HL-60 (cell line): ENCODE data around the gene EVA1C.
"Not testable (repeated sequence)": the region's sequence is repeated elsewhere in the genome, so short reads cannot be mapped to it uniquely, and the experiment has no call there.

Experiments
- DNase-seq, 2 experiments: peaks; one replicate each; pipeline ENCODE4 v3.0.0-alpha.2; 2010 to 2020; ENCODE audit warnings: low read depth in 1 of 2, low spot score in 1 of 2
- H3K27ac ChIP-seq: fragments of 250-450 bp; sonication (Bioruptor Pico); replicated peaks from 2 replicates; pipeline ENCODE4 v1.5.1; 2020; ENCODE audit warnings: mild to moderate bottlenecking, moderate library complexity
- H3K27me3 ChIP-seq: fragments of 250-450 bp; sonication (Bioruptor Pico); 2 replicates; pipeline ENCODE4 v1.5.1; 2021; ENCODE audit warnings: mild to moderate bottlenecking, moderate library complexity; ENCODE audit not compliant: insufficient read depth, poor library complexity, severe bottlenecking
- H3K4me3 ChIP-seq: replicated peaks from 2 replicates; pipeline ENCODE4 v1.5.1; 2011; ENCODE audit warnings: mild to moderate bottlenecking, control low read depth, low read length; ENCODE audit not compliant: insufficient read depth
- CTCF ChIP-seq: IDR thresholded peaks from one replicate; pipeline ENCODE4 v1.5.1; 2011; ENCODE audit warnings: low read length, control low read depth, inconsistent platforms; ENCODE audit not compliant: insufficient read depth
- GABPA ChIP-seq: IDR thresholded peaks from 2 replicates; pipeline ENCODE4 v1.6.1; 2012; ENCODE audit warnings: low read depth
- POLR2AphosphoS5 ChIP-seq: IDR thresholded peaks from 2 replicates; pipeline ENCODE4 v1.6.1; 2012; ENCODE audit warnings: low read depth
- REST ChIP-seq: IDR thresholded peaks from 2 replicates; pipeline ENCODE4 v1.6.1; 2012; ENCODE audit warnings: low read depth; ENCODE audit not compliant: insufficient replicate concordance
- SPI1 ChIP-seq: IDR thresholded peaks from 2 replicates; pipeline ENCODE4 v1.6.1; 2012; ENCODE audit warnings: low read depth, mild to moderate bottlenecking, borderline replicate concordance

The EVA1C gene

DNA sequence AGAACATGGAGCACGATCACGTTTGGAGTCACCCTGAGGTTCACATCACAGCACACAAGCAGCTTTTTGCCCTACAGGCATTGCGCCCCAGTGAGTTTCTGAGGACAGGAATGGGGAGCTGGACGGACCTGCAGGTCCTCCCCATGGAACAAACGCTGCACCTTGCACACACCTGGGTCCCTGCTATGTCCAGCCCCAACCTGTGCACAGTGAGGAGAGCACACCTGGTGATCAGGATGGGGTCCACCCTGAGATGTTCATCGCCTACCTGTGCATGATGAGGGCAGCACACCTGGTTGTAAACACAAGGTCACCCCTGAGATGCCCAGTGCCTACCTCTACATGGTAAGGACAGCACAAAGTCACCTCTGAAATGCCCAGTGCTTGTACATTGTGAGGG is 126.9 kb downstream of the EVA1C start:
- H3K27me3 ChIP-seq, result peaks cover 5% of the 10 kb centered on the region
- no peak overlapping the region for H3K27ac ChIP-seq
- no peak for DNase-seq
- TF ChIP-seq CTCF (no peak), GABPA (no peak), SPI1 (no peak), REST (no peak), POLR2AphosphoS5 (no peak)
- no peak overlapping the region for H3K4me3 ChIP-seq

- H3K4me3 ChIP-seq, H3K27ac ChIP-seq, H3K27me3 ChIP-seq, DNase-seq: not testable (repeated sequence)
Measured at GRCh38 chr21:32543056-32543455, 130.6 kb downstream of the EVA1C start.

DNA sequence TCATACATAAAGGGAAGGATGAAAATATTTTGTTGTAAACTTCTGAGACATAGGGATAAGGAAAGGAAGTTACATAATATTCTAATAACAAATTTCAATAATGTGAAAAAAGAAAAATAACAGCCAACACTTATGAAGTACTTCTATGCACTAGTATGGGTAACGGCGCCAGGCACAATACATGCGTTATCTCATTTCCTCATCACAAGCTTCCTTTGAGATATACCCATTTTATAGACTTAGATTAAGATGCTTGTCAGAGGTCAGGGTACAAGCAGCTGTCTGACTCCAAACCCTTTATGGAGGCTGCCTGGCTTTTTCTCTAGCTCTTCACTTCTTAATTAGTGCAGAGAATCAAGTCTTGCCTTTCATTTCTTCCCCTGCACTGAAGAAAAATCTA is 131.5 kb downstream of the EVA1C start:
- Histone ChIP-seq H3K27me3 (no peaks in the 10 kb centered on the region), H3K27ac (no peak overlapping the region), H3K4me3 (no peak overlapping the region)
- DNase-seq, result no peak
- no peak for TF ChIP-seq POLR2AphosphoS5

GRCh38 chr21:32544697-32545096 is 132.2 kb downstream of the EVA1C start:
- DNase-seq, result no peak
- H3K27me3 ChIP-seq, result no peaks in the 10 kb centered on the region
- H3K27ac ChIP-seq, result no peak overlapping the region
- no peak overlapping the region for H3K4me3 ChIP-seq
- TF ChIP-seq CTCF (no peak), SPI1 (no peak), POLR2AphosphoS5 (no peak), GABPA (no peak), REST (no peak)

GRCh38 chr21:32545948-32546441 is 133.5 kb downstream of the EVA1C start:
- no peak for TF ChIP-seq POLR2AphosphoS5
- no peak for TF ChIP-seq REST
- TF ChIP-seq GABPA, result no peak
- no peak for TF ChIP-seq CTCF
- no peak for TF ChIP-seq SPI1
- Histone ChIP-seq H3K27me3 (no peaks in the 10 kb centered on the region), H3K4me3 (no peak overlapping the region), H3K27ac (no peak overlapping the region)
- DNase-seq, result no peak
